Mucosa of descending colon (tissue), 3 donors: ENCODE data around the gene RTN1. TPM values are rescaled to one million over a fixed set of nuclear protein-coding genes. Genes with fewer than 3 reads are reported as not detected.
A peak's percentile ranks its signal among the peaks of the same experiment; 100 is the strongest.

Source experiments
- ATAC-seq: fragments of 200-7000 bp; cut with Tn5 transposase; one replicate; pipeline ENCODE4 v1.9.1; 2020; ENCODE audit warnings: mild to moderate bottlenecking, moderate library complexity
- DNase-seq, 3 donors: peaks; one replicate each; pipeline ENCODE4 v3.0.0-alpha.2; 2020
- H3K36me3 ChIP-seq: fragments of 200-600 bp; one replicate; pipeline ENCODE4 v1.8.0; 2021; ENCODE audit warnings: low read depth, mild to moderate bottlenecking
- H3K4me1 ChIP-seq: fragments of 200-600 bp; one replicate; pipeline ENCODE4 v1.8.0; 2021; ENCODE audit warnings: low read depth, mild to moderate bottlenecking
- H3K4me3 ChIP-seq: fragments of 200-600 bp; one replicate; pipeline ENCODE4 v1.8.0; 2021; ENCODE audit warnings: mild to moderate bottlenecking
- H3K9me3 ChIP-seq: fragments of 200-600 bp; one replicate; pipeline ENCODE4 v1.8.0; 2021; ENCODE audit warnings: mild to moderate bottlenecking
- intact Hi-C, 2 donors: fragments of 100-400 bp; cut with DNase I in 1 of 2; cut with micrococcal nuclease in 1 of 2; formaldehyde crosslinking; loops; one replicate each; pipeline versions ENCODE4 v1.11.0 to v1.11.1; 2022; cut with DNase I, micrococcal nuclease
- total RNA-seq, 3 donors: library from RNA; stranded (reverse); fragmentation: NEBNext Ultra II Directional in 2 of 3; extraction: Animal tissue kit (Norgen Biotek cat#: 25700) in 2 of 3; gene quantifications; one replicate each; pipeline versions ENCODE4 v1.2.1 to v1.2.4, GENCODE V29; 2021 to 2023
- TF ChIP-seq, protein P1 (sequence below): fragments of 200-600 bp; IDR thresholded peaks from one replicate; pipeline ENCODE4 v1.8.0; 2022; ENCODE audit warnings: antibody characterized with exemption, mild to moderate bottlenecking
- donor health status: DM: no; HTN: no; CAD: no; lungs with moderate emphysema.
- donor health status: DM: no; HTN: no; CAD: no.
- donor health status: DM: no; HTN: yes; CAD: no.

Gene RTN1
- total RNA-seq, 3 donors from 2014 or later = 1.2 to 15.9 (median 3.8) TPM

- Histone ChIP-seq H3K4me1 (no peaks in the 10 kb centered on the region), H3K4me3 (no peak overlapping the region), H3K9me3 (no peaks in the 10 kb centered on the region), H3K36me3 (no peaks in the 10 kb centered on the region)
- intact Hi-C loops = no loop called here
- ATAC-seq = no peak
- DNase-seq = no peak
- TF ChIP-seq, protein P1, sequence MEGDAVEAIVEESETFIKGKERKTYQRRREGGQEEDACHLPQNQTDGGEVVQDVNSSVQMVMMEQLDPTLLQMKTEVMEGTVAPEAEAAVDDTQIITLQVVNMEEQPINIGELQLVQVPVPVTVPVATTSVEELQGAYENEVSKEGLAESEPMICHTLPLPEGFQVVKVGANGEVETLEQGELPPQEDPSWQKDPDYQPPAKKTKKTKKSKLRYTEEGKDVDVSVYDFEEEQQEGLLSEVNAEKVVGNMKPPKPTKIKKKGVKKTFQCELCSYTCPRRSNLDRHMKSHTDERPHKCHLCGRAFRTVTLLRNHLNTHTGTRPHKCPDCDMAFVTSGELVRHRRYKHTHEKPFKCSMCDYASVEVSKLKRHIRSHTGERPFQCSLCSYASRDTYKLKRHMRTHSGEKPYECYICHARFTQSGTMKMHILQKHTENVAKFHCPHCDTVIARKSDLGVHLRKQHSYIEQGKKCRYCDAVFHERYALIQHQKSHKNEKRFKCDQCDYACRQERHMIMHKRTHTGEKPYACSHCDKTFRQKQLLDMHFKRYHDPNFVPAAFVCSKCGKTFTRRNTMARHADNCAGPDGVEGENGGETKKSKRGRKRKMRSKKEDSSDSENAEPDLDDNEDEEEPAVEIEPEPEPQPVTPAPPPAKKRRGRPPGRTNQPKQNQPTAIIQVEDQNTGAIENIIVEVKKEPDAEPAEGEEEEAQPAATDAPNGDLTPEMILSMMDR = no peak
Observed at GRCh38 chr14:59751578-59751977, 119.0 kb downstream of the RTN1 start.

GRCh38 chr14:59739794-59740193, 130.8 kb downstream of the RTN1 start:
- no peak for ATAC-seq
- no peaks in the 10 kb centered on the region for H3K4me1 ChIP-seq
- no peak for DNase-seq
- TF ChIP-seq, protein P1 = no peak
- intact Hi-C loops = no loop called here
- no peak overlapping the region for H3K4me3 ChIP-seq
- H3K36me3 ChIP-seq = no peaks in the 10 kb centered on the region
- no peaks in the 10 kb centered on the region for H3K9me3 ChIP-seq

DNA sequence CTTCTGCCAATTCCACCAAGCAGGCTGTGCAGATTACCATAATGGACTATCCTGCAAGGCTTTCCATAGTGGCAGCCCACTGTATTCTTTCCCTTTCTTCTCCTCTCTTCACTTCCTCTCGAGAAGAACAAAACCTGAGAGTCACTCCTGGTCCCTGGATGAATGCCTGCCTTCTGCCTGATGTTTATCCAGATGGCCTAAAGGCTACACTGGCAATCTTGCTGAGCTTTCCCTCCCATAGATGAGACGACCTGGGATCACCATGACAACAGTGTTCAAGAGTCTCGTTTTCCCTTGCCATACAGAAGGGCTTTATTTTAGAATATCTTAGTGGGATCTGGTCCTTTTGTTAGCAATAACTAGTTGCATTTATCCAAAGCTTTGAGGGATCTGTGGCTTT, 142.3 kb downstream of the RTN1 start:
- H3K4me1 ChIP-seq = no peaks in the 10 kb centered on the region
- no peak for DNase-seq
- TF ChIP-seq, protein P1 = no peak
- intact Hi-C loops = no loop called here
- H3K36me3 ChIP-seq = no peaks in the 10 kb centered on the region
- H3K4me3 ChIP-seq = no peak overlapping the region
- no peak for ATAC-seq
- H3K9me3 ChIP-seq = no peaks in the 10 kb centered on the region

DNA sequence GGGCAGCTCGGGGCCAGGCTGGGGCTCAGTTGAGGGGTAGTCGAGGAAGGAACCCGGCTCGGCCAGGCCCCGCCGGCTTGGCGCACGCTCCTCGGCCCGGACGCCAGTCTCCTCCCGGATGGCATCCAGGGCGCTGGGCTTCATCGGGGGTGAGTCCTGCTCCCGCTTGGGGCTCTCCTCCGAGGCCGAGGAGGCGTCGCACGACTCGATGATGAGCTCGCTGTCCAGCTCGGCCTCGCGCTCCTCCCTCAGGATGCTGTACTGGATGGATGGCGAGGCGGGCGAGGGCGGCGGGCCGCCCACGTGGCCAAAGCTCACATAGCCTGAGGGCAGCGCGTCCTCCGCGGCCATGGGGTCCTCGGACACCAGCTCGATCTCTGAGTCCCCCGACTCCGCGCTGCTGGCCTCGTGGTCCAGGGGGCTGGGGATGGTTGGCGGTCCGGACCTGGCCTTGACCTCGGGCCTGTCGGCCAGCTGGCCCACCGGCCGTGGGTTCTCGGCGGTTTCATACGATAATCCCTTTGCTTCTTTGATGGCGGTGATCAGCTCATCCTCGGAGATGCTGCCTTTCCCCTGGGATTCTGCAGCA, 143.4 kb downstream of the RTN1 start:
- DNase-seq (no peak), ATAC-seq (no peak)
- Histone ChIP-seq H3K4me1 (no peaks in the 10 kb centered on the region), H3K4me3 (no peak overlapping the region), H3K9me3 (no peaks in the 10 kb centered on the region), H3K36me3 (no peaks in the 10 kb centered on the region)
- TF ChIP-seq, protein P1 = no peak
- intact Hi-C loops = no loop called here

DNA sequence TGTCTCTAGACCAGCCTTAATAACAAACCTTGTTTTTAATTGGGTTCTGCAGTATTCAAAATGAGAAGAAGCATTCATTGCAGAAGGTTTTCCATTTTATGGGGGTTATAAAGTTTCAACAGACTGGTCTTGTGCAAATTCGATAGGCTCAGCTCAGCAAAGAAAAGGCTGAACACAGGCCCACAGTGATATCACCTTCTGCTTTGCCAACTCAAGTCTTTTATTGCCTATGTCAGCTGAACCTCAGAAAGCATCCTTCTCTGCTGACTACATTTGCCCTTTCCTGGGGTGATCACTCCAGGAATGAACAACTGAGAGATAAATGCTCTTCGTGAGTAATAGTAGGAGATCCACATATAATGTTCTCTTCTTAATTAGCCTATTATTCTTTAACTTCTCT, 159.5 kb downstream of the RTN1 start:
- Histone ChIP-seq H3K4me1 (no peaks in the 10 kb centered on the region), H3K4me3 (no peak overlapping the region), H3K36me3 (no peaks in the 10 kb centered on the region), H3K9me3 (no peaks in the 10 kb centered on the region)
- DNase-seq (peak in 1 of 3 donors; percentile 21), ATAC-seq (peak; percentile 84)
- TF ChIP-seq, protein P1 = no peak
- intact Hi-C loops = no loop called here
